Common myeloid progenitor, CD34-positive (primary cell): Measurements from ENCODE around the gene SEC24B.

Experiments used
- CTCF ChIA-PET: fragments of 350-600 bp; sonication (Branson Sonifier 250); formaldehyde crosslinking; loops from one replicate; lab custom pipeline; 2021; ENCODE audit warnings: antibody characterized with exemption; lab: Charles Lee
- POLR2A ChIA-PET: fragments of 350-600 bp; sonication (Branson Sonifier 250); formaldehyde crosslinking; loops from one replicate; lab custom pipeline; 2021; ENCODE audit warnings: antibody characterized with exemption; lab: Charles Lee
- DNase-seq, 3 donors: peaks; one replicate each; pipeline versions ENCODE4 v3.0.0 to v3.0.0-alpha.2; 2013
- H3K27ac ChIP-seq, 2 experiments: 1 replicate in 1 of 2; 2 replicates in 1 of 2; pipeline ENCODE4 v1.7.0; 2013; ENCODE audit warnings: inconsistent platforms in 2 of 2, low read length in 2 of 2, mild to moderate bottlenecking in 2 of 2, low read depth in 1 of 2, moderate library complexity in 1 of 2; ENCODE audit not compliant: severe bottlenecking in 2 of 2, insufficient read depth in 1 of 2, poor library complexity in 1 of 2
- H3K27me3 ChIP-seq, 5 experiments: replicated peaks in 2 of 5; 1 replicate in 3 of 5; 2 replicates in 2 of 5; pipeline versions ENCODE4 v1.6.1 to v1.7.0; 2013; ENCODE audit warnings: low read length in 4 of 5, mild to moderate bottlenecking in 2 of 5, moderate library complexity in 2 of 5, inconsistent platforms in 1 of 5; ENCODE audit not compliant: insufficient read depth in 5 of 5, control insufficient read depth in 4 of 5
- H3K36me3 ChIP-seq, 4 experiments: 1 replicate in 2 of 4; 2 replicates in 2 of 4; pipeline versions ENCODE4 v1.6.1 to v1.7.0; 2013; ENCODE audit warnings: low read length in 3 of 4, control low read depth in 1 of 4, mild to moderate bottlenecking in 1 of 4; ENCODE audit not compliant: control insufficient read depth in 4 of 4, insufficient read depth in 4 of 4
- H3K4me1 ChIP-seq, 4 experiments: 1 replicate in 3 of 4; 2 replicates in 1 of 4; pipeline versions ENCODE4 v1.6.1 to v1.7.1; 2013; ENCODE audit warnings: low read length in 3 of 4, mild to moderate bottlenecking in 3 of 4, control low read depth in 1 of 4, inconsistent platforms in 1 of 4, moderate library complexity in 1 of 4; ENCODE audit not compliant: control insufficient read depth in 4 of 4, insufficient read depth in 4 of 4; ENCODE audit errors: control extremely low read depth in 1 of 4
- H3K4me3 ChIP-seq, 7 experiments: 1 replicate in 4 of 7; 2 replicates in 3 of 7; pipeline versions ENCODE4 v1.5.1 to v1.7.0; 2013; ENCODE audit warnings: mild to moderate bottlenecking in 7 of 7, low read length in 6 of 7, moderate library complexity in 6 of 7, inconsistent platforms in 2 of 7, low read depth in 2 of 7, control low read depth in 1 of 7; ENCODE audit not compliant: insufficient read depth in 4 of 7, control insufficient read depth in 1 of 7; ENCODE audit errors: extremely low read depth in 1 of 7
- H3K9me3 ChIP-seq, 5 experiments: 1 replicate in 4 of 5; 2 replicates in 1 of 5; pipeline versions ENCODE4 v1.6.1 to v1.7.1; 2013; ENCODE audit warnings: low read length in 4 of 5, mild to moderate bottlenecking in 2 of 5, inconsistent platforms in 1 of 5, low read depth in 1 of 5, moderate library complexity in 1 of 5; ENCODE audit not compliant: control insufficient read depth in 4 of 5, insufficient read depth in 2 of 5; ENCODE audit errors: control extremely low read depth in 1 of 5
- WGBS: methylation state at CpG from one replicate; pipeline ENCODE4 v1.1.5; 2013; ENCODE audit not compliant: insufficient coverage; 5-methylcytosine and 5-hydroxymethylcytosine counted together

The SEC24B gene

DNA sequence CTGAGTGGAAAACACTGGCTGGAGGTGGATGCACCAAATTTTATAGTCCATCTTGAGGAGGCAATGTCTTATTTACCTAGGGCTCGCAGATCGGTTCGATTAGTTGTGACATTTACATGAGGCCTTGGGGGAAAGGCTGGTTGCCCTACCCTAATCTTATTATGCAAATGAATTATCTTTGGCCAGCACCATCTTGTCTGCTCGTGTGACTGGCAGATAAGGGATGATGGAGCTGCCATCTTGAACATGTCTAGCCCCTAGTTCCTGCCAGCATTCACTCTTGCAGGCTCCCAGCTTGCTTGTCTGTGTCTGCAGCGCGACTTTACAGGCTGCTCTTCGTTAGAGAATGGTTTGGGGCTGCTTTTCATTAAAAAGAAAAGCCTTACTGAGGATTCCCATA lies 61.9 kb downstream of the SEC24B start:
- POLR2A ChIA-PET, result no interaction called here
- CTCF ChIA-PET, result no interaction called here
- Histone ChIP-seq H3K9me3 (no peaks in the 10 kb centered on the region), H3K36me3 (peaks cover 11 to 65% (median 34%) of the 10 kb centered on the region in 4 experiments), H3K27ac (no peak overlapping the region), H3K27me3 (no peaks in the 10 kb centered on the region), H3K4me3 (no peak overlapping the region), H3K4me1 (no peaks in the 10 kb centered on the region)
- WGBS, result 100% methylated on average over 3 of the region's 7 CpGs
- DNase-seq, result no peak

DNA sequence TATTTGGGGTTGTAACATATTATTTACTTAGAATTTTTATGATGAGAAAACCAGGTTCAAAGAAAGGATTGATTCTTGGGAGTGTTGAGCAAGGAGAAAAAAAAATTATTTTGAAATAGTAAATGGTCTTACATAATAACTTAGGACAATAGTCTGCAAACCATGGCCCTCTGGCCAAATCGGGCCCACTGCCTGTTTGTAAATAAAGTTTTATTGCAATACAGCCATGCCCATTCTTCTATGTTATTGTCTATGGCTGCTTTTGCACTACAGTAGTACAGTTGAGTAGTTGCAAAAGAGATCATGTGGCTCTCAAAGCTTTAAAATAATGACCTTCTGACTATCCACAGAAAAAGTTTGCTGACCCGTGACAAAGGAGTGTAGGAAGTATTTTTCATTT lies 63.3 kb downstream of the SEC24B start:
- CTCF ChIA-PET, result no interaction called here
- H3K36me3 ChIP-seq, result peaks cover 18 to 69% (median 35%) of the 10 kb centered on the region in 4 experiments
- H3K4me1 ChIP-seq, result no peaks in the 10 kb centered on the region
- H3K4me3 ChIP-seq, result no peak overlapping the region
- no CpG with 5 or more reads among the region's 2 CpGs for WGBS
- H3K27ac ChIP-seq, result no peak overlapping the region
- DNase-seq, result no peak
- no peaks in the 10 kb centered on the region for H3K9me3 ChIP-seq
- H3K27me3 ChIP-seq, result no peaks in the 10 kb centered on the region
- POLR2A ChIA-PET, result no interaction called here

DNA sequence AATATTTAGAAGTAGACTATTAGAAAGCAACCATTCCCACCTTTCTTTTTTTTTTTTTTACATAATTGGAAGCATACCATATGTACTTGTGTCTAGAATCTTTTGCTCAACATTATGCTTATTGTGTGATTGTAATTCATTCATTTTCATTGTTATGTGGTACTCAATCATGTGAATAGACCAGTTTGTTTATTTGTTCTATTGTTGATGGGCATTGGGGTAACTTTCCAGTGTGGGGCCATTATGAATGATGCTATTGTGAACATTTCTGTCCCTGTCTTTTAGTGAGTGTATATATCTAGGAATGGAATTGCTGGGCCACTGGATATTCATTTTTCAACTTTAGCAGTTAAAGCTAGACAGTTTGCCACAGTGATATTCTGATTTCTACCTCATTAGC lies 63.9 kb downstream of the SEC24B start:
- H3K36me3 ChIP-seq, result peaks cover 18 to 67% (median 36%) of the 10 kb centered on the region in 4 experiments
- POLR2A ChIA-PET, result no interaction called here

DNA sequence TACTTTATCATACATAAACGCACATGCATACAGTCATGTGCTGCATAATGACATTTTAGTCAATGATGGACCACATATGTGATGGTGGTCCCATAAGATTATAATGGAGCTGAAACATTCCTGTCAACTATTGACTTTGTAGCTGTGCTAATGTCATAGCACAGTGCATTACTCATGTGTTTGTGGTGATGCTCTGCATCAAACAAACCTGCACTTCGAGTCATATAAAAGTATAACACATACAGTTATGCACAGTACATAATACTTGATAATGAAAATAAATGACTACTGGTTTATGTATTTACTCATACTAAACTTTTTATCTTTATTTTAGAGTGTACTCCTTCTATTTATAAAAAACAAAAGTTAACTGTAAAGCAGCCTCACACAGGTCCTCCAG lies 65.9 kb downstream of the SEC24B start:
- Histone ChIP-seq H3K27me3 (no peaks in the 10 kb centered on the region), H3K9me3 (no peaks in the 10 kb centered on the region), H3K36me3 (peaks cover 17 to 68% (median 36%) of the 10 kb centered on the region in 4 experiments), H3K27ac (no peak overlapping the region), H3K4me1 (no peaks in the 10 kb centered on the region), H3K4me3 (no peak overlapping the region)
- ChIA-PET POLR2A (interaction anchor here (0.7 kb wide), 1 partner anchor 478 kb away, joined by 3 read pairs; no protein-coding TSS in a partner anchor), CTCF (interaction anchor here (0.5 to 1.0 kb wide), 2 partner anchors 19 to 32 kb away, joined by 3 to 4 read pairs; no protein-coding TSS in a partner anchor)
- DNase-seq, result no peak
- WGBS, result no CpG with 5 or more reads among the region's 2 CpGs

More for the DNA sequence above, 63.9 kb downstream of the SEC24B start:
- Histone ChIP-seq H3K9me3 (no peaks in the 10 kb centered on the region), H3K4me1 (no peaks in the 10 kb centered on the region), H3K27ac (no peak overlapping the region), H3K4me3 (no peak overlapping the region), H3K27me3 (no peaks in the 10 kb centered on the region)
- CTCF ChIA-PET, result interaction anchor here (0.7 to 1.3 kb wide), 3 partner anchors 11 to 14 kb away, joined by 3 read pairs; no protein-coding TSS in a partner anchor
- DNase-seq, result no peak

DNA sequence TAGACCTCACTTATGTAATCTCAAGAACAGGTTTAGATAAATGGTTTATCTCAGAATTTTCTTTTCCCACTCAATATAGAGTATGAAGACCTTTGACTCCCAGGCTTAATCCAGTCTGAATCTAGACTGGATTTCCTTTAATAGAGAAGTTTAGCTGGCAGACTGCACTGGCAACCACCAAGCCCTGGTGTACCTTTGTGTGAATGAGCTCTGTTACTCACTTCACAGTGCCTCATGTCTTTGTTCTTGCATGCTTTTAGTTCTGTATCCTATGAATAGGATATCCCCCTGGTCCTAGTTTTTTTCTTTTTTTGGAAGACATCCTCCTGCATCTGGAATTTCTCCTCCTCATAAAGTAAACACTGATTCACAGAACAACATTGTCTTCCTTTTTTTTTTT lies 73.3 kb downstream of the SEC24B start:
- ChIA-PET CTCF (interaction anchor here (1.6 kb wide), 1 partner anchor 12 kb away, joined by 3 read pairs; no protein-coding TSS in a partner anchor), POLR2A (no interaction called here)

DNA sequence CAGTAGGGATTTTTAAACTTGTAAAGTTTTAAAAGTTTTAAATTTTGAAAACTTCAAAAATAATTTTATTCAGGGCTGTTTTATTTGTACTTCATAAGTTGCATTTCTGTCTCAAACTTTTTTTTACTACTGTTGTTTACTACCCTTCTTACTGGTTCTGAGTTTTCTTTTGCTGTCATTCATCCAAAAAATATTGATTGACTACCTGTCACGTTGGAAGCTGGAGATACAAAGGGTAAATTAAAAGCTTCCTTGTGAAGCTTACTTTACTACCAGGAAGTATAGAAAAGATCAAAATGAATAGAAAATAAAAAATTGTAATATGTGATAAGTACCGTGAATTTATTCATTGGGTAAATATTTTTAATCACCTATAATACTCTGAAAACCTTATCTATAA lies 77.1 kb downstream of the SEC24B start:
- Histone ChIP-seq H3K4me3 (no peak overlapping the region), H3K4me1 (no peaks in the 10 kb centered on the region), H3K27ac (no peak overlapping the region), H3K36me3 (peaks cover 18 to 61% (median 19%) of the 10 kb centered on the region in 4 experiments), H3K9me3 (no peaks in the 10 kb centered on the region), H3K27me3 (no peaks in the 10 kb centered on the region)
- DNase-seq, result no peak
- ChIA-PET CTCF (interaction anchor here (1.7 kb wide), 1 partner anchor 10 kb away, joined by 5 read pairs; no protein-coding TSS in a partner anchor), POLR2A (interaction anchor here (1.0 kb wide), 1 partner anchor 76 kb away, joined by 4 read pairs; no protein-coding TSS in a partner anchor)
- no CpG with 5 or more reads among the region's 2 CpGs for WGBS

More for the DNA sequence above, 73.3 kb downstream of the SEC24B start:
- peaks cover 17 to 51% (median 21%) of the 10 kb centered on the region in 4 experiments for H3K36me3 ChIP-seq
- H3K27me3 ChIP-seq, result no peaks in the 10 kb centered on the region
- no peaks in the 10 kb centered on the region for H3K4me1 ChIP-seq
- H3K4me3 ChIP-seq, result no peak overlapping the region
- DNase-seq, result no peak
- no peaks in the 10 kb centered on the region for H3K9me3 ChIP-seq
- no peak overlapping the region for H3K27ac ChIP-seq

DNA sequence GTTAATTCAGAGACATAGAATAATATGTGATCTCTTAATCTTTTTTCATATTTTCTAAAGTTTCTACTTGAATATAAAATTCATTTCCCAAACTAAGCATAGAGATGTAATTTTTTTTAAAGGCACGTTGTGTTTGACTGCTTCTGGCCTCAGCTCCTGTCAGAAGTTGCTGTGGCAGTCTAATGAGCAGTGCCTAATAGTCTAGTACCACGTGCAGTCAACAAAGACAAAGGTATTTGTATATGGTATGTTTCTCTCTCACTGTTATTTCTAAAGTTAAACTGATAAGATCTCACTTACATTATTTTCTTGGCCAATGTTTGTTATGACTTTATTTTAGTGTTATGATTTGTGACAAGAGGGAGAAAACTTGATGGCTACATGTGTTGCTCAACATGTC lies 77.8 kb downstream of the SEC24B start:
- 100% methylated on average over 1 of the region's 2 CpGs for WGBS
- H3K4me1 ChIP-seq, result no peaks in the 10 kb centered on the region
- no peaks in the 10 kb centered on the region for H3K27me3 ChIP-seq
- peaks cover 13 to 61% (median 22%) of the 10 kb centered on the region in 4 experiments for H3K36me3 ChIP-seq
- ChIA-PET CTCF (interaction anchor here (1.7 kb wide), 1 partner anchor 10 kb away, joined by 5 read pairs; no protein-coding TSS in a partner anchor), POLR2A (interaction anchor here (1.0 kb wide), 1 partner anchor 77 kb away, joined by 4 read pairs; no protein-coding TSS in a partner anchor)
- no peaks in the 10 kb centered on the region for H3K9me3 ChIP-seq
- DNase-seq, result no peak
- H3K4me3 ChIP-seq, result no peak overlapping the region
- H3K27ac ChIP-seq, result no peak overlapping the region
